ENCODE data around the gene FKBP1B.

FKBP1B gene

GRCh38 chr2:24016376-24016761 is 33.2 kb upstream of the FKBP1B start:
- H3K9me3 ChIP-seq (ENCODE audit: severe bottlenecking), result no peaks in the 10 kb centered on the region
- H3K27ac ChIP-seq, result no peak overlapping the region
- H3K4me3 ChIP-seq (ENCODE audit: low read depth, low read length), result no peak overlapping the region
- no peaks in the 10 kb centered on the region for H3K36me3 ChIP-seq
- TF ChIP-seq, protein P1, sequence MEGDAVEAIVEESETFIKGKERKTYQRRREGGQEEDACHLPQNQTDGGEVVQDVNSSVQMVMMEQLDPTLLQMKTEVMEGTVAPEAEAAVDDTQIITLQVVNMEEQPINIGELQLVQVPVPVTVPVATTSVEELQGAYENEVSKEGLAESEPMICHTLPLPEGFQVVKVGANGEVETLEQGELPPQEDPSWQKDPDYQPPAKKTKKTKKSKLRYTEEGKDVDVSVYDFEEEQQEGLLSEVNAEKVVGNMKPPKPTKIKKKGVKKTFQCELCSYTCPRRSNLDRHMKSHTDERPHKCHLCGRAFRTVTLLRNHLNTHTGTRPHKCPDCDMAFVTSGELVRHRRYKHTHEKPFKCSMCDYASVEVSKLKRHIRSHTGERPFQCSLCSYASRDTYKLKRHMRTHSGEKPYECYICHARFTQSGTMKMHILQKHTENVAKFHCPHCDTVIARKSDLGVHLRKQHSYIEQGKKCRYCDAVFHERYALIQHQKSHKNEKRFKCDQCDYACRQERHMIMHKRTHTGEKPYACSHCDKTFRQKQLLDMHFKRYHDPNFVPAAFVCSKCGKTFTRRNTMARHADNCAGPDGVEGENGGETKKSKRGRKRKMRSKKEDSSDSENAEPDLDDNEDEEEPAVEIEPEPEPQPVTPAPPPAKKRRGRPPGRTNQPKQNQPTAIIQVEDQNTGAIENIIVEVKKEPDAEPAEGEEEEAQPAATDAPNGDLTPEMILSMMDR (IDR thresholded peaks at IDR 0.05; ENCODE audit: low read depth, low read length), result no peak
- DNase-seq, result no peak
- no peaks in the 10 kb centered on the region for H3K27me3 ChIP-seq (ENCODE audit: insufficient read depth, low read depth, severe bottlenecking)

DNA sequence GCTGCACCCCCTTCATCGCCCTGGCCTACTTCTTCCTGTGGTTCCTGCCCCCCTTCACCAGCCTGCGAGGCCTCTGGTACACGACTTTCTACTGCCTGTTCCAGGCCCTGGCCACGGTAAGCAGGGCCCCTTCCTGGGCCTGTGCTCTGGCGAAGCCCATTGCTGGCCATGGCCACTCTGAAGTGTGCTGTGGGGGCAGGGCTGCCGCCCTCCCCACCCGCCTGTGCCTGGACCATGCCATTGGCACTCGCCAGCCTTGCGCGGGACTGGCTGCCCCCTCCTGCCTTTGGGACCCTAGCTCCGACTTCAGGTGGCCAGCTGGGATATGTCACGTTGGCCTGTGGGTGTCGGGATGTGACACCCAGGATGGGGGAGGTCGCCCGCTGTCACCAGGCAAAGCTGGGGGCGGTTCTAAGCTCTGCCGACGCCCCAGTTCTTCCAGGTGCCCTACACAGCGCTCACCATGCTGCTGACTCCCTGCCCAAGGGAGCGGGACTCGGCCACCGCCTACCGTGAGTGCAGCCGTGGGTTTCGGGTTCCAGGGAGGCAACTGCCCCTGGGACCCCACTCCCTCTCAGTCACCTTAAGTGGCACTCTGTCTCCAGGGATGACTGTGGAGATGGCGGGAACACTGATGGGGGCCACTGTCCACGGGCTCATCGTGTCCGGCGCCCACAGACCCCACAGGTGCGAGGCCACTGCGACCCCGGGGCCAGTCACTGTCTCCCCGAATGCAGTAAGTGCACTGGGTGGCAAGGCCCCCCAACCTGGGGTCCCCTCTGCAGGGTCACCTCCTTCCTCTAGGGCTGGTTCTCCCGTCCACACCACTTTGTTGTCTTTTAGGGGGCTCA is 32.5 kb upstream of the FKBP1B start:
- H3K27ac ChIP-seq, result no peak overlapping the region
- no peak overlapping the region for H3K4me3 ChIP-seq (ENCODE audit: low read depth, low read length)
- TF ChIP-seq, protein P1 (IDR thresholded peaks at IDR 0.05; ENCODE audit: low read depth, low read length), result no peak
- DNase-seq, result no peak
- no peaks in the 10 kb centered on the region for H3K9me3 ChIP-seq (ENCODE audit: severe bottlenecking)
- H3K36me3 ChIP-seq, result peaks cover 1% of the 10 kb centered on the region; the same call in 1 of the 2 replicates
- H3K27me3 ChIP-seq (ENCODE audit: insufficient read depth, low read depth, severe bottlenecking), result no peaks in the 10 kb centered on the region

GRCh38 chr2:24017711-24018110 is 31.8 kb upstream of the FKBP1B start:
- no peak overlapping the region for H3K27ac ChIP-seq
- no peak for DNase-seq
- no peaks in the 10 kb centered on the region for H3K27me3 ChIP-seq (ENCODE audit: insufficient read depth, low read depth, severe bottlenecking)
- no peaks in the 10 kb centered on the region for H3K9me3 ChIP-seq (ENCODE audit: severe bottlenecking)
- peaks cover 7% of the 10 kb centered on the region for H3K36me3 ChIP-seq
- no peak overlapping the region for H3K4me3 ChIP-seq (ENCODE audit: low read depth, low read length)
- TF ChIP-seq, protein P1 (IDR thresholded peaks at IDR 0.05; ENCODE audit: low read depth, low read length), result no peak

DNA sequence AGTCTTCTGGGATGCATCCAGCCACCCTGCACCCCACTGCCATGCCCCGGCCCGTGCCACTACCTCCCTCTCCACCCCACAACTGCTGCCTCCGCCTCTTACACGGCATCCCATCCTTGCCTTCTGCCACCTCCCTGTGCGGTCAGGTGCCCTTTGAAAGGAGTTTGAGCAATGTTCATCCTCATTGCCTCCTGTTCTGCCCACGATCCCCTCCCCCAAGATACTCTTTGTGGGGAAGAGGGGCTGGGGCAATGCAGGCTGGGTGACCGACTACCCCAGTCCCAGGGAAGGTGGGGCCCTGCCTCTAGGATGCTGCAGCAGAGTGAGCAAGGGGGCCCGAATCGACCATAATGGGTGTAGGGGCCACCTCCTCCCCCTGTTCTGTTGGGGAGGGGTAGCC is 31.3 kb upstream of the FKBP1B start:
- Histone ChIP-seq H3K27me3 (ENCODE audit: insufficient read depth, low read depth, severe bottlenecking) (no peaks in the 10 kb centered on the region), H3K9me3 (ENCODE audit: severe bottlenecking) (no peaks in the 10 kb centered on the region), H3K4me3 (ENCODE audit: low read depth, low read length) (no peak overlapping the region), H3K27ac (no peak overlapping the region), H3K36me3 (peaks cover 13% of the 10 kb centered on the region)
- no peak for DNase-seq
- TF ChIP-seq, protein P1 (IDR thresholded peaks at IDR 0.05; ENCODE audit: low read depth, low read length), result no peak

DNA sequence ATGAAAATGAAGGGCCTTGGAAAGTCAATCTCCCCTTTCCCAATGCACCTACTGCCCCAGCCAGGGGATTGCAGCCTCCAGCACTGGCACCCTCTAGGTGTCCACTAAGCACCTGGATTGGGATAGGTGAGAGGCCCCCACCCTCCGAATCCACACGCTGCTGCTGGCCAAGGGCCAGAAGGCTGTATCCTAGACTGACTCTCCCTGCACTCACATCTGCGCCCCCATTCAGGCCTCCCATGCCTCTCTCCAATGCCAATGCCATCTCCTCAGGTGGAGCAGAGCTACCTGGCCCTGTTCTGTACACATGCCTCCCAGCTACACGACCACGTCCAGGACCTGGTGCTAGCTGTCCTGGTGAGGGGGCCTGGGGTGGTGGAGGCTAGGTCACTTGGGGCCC is 29.8 kb upstream of the FKBP1B start:
- TF ChIP-seq, protein P1 (IDR thresholded peaks at IDR 0.05; ENCODE audit: low read depth, low read length), result no peak

More for the DNA sequence above, 29.8 kb upstream of the FKBP1B start:
- peaks cover 25% of the 10 kb centered on the region for H3K36me3 ChIP-seq
- no peak overlapping the region for H3K4me3 ChIP-seq (ENCODE audit: low read depth, low read length)
- no peaks in the 10 kb centered on the region for H3K9me3 ChIP-seq (ENCODE audit: severe bottlenecking)
- no peaks in the 10 kb centered on the region for H3K27me3 ChIP-seq (ENCODE audit: insufficient read depth, low read depth, severe bottlenecking)
- no peak overlapping the region for H3K27ac ChIP-seq
- DNase-seq, result no peak
